D721Med (cell line): ENCODE results near the gene GDPGP1.
"Not testable (repeated sequence)": the region's sequence is repeated elsewhere in the genome, so short reads cannot be mapped to it uniquely, and the experiment has no call there.

Source experiments
- DNase-seq: peaks from one replicate; pipeline ENCODE4 v3.0.0; 2011; ENCODE audit warnings: low spot score; ENCODE audit not compliant: insufficient read length
- FAIRE-seq: peaks from 2 replicates; lab custom pipeline; 2011; peaks lifted over from hg19 to GRCh38; lab: Jason Lieb, UNC
- CTCF ChIP-seq: IDR thresholded peaks from 2 replicates; pipeline ENCODE4 v1.5.1; 2012; ENCODE audit warnings: mild to moderate bottlenecking, control low read depth; ENCODE audit not compliant: insufficient read depth; ENCODE audit errors: missing control alignments

GDPGP1 gene, protein sequence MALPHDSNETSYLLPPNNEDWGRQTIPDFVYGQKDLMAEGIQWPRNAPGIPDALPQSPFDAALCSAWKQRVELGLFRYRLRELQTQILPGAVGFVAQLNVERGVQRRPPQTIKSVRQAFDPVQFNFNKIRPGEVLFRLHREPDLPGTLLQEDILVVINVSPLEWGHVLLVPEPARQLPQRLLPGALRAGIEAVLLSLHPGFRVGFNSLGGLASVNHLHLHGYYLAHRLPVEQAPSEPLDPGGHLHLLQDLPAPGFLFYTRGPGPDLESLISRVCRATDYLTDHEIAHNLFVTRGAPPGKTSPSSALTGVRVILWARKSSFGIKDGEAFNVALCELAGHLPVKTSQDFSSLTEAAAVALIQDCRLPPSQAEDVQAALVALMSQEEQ

DNA sequence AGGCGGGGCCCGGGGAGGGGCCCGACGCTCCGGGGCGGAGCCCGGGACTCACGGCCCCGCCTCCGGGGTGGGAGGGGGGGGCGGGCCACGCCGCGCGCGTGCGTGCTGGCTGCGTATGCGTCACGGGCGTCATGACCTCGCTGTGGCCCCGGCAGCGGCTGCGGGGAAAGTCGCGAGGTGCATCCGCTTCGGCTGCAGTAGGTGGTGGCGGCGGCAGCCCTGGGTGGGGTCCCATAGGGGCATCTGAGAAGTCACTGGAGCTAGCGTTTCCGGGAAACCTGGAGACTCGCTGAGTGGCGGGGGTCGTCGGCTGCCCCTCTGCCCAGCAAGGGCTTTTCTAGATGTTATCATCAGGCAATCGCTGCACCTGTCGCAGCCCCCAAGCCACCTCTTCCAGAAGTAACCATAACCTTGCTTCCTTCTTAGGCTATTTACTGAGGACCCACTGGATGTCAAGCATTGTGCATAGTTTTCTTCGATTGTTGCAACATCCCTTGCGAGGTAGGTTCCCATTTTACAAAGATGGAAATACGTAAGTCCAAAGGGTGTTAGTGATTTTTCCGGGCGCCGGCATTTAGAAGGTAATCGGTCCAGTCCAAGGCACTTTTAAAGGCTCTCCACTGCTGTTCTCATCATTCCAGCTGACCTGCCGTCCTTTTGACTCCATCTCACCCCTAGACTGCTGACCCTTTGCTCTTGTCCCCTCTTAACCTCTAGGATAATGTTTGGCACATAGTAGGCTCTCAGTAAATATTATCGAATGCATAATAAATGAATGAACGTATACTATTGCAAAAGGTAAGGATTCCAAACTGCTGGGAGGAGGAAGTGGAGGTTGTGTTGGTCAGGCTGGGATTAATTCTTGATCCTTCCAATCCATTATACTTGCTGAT, at the start of gene GDPGP1:
Gene GDPGP1, plus strand, starts transcription at position 114 of the 893 bp plus-strand sequence. CDS start 6,700 bp downstream, outside the sequence.
- TF ChIP-seq CTCF, result no peak
- DNase-seq (peak; percentile 90), FAIRE-seq (no peak)

- no peak for TF ChIP-seq CTCF
- DNase-seq, result peak; percentile 74
- no peak for FAIRE-seq
These were observed 49.0 kb upstream of the GDPGP1 start for GRCh38 chr15:90184786-90185704.

- TF ChIP-seq CTCF, result no peak
- DNase-seq, result no peak
- no peak for FAIRE-seq
These were observed 46.6 kb upstream of the GDPGP1 start for GRCh38 chr15:90187257-90187868.

- not testable (repeated sequence) for DNase-seq, FAIRE-seq
These were observed 45.9 kb upstream of the GDPGP1 start for GRCh38 chr15:90188065-90188464.

GRCh38 chr15:90188914-90189748, 44.9 kb upstream of the GDPGP1 start:
- no peak for FAIRE-seq
- no peak for TF ChIP-seq CTCF
- DNase-seq, result no peak

- DNase-seq (no peak), FAIRE-seq (no peak)
- TF ChIP-seq CTCF, result no peak
These were observed 44.1 kb upstream of the GDPGP1 start for GRCh38 chr15:90189781-90190467.
